Calu3 (cell line): ENCODE data around the gene SUMO3. TPM values are rescaled to one million over a fixed set of nuclear protein-coding genes. Genes with fewer than 3 reads are reported as not detected.

ENCODE experiments used
- BruUV-seq: library from RNA; stranded (reverse); fragments of 400-500 nt; replicated peaks from 2 replicates; lab custom pipeline; 2021; lab: Mats Ljungman, UMichigan
- CTCF ChIA-PET: fragments of 300-600 bp; sonication (Branson Sonifier 250); formaldehyde crosslinking; loops from one replicate; lab custom pipeline; 2022; ENCODE audit warnings: antibody characterized with exemption; lab: Charles Lee
- DNase-seq: peaks from one replicate; pipeline ENCODE4 v3.0.0; 2022
- H3K27ac Mint-ChIP-seq: one replicate; pipeline ENCODE4 v1.8.0; 2022; ENCODE audit warnings: mixed read lengths; ENCODE audit not compliant: unreplicated experiment
- H3K27me3 Mint-ChIP-seq: one replicate; pipeline ENCODE4 v1.8.0; 2022; ENCODE audit warnings: mixed read lengths; ENCODE audit not compliant: unreplicated experiment
- H3K36me3 Mint-ChIP-seq: one replicate; pipeline ENCODE4 v1.8.0; 2022; ENCODE audit warnings: mild to moderate bottlenecking, moderate library complexity, mixed read lengths; ENCODE audit not compliant: insufficient read depth, unreplicated experiment
- H3K4me1 Mint-ChIP-seq: one replicate; pipeline ENCODE4 v1.8.0; 2022; ENCODE audit warnings: mild to moderate bottlenecking, low read depth, mixed read lengths; ENCODE audit not compliant: unreplicated experiment
- H3K4me3 Mint-ChIP-seq: one replicate; pipeline ENCODE4 v1.8.0; 2022; ENCODE audit warnings: mild to moderate bottlenecking, low read depth, moderate library complexity, mixed read lengths; ENCODE audit not compliant: unreplicated experiment
- H3K9me3 Mint-ChIP-seq: one replicate; pipeline ENCODE4 v1.8.0; 2022; ENCODE audit warnings: low read depth, mixed read lengths; ENCODE audit not compliant: unreplicated experiment
- intact Hi-C: fragments of 100-400 bp; cut with micrococcal nuclease; formaldehyde crosslinking; loops from one replicate; pipeline ENCODE4 v1.10.0; 2022; ENCODE audit not compliant: unreplicated experiment
- total RNA-seq: library from RNA; stranded (reverse); gene quantifications from 2 replicates; pipeline ENCODE4 v1.2.3, GENCODE V29; 2022
- TF ChIP-seq, protein P1 (sequence below): fragments of 200-600 bp; IDR thresholded peaks from one replicate; pipeline ENCODE4 v1.8.0; 2022; ENCODE audit warnings: antibody characterized with exemption; ENCODE audit not compliant: unreplicated experiment

Gene SUMO3
- total RNA-seq, 1 experiment from 2014 or later = 56.7 TPM

- CTCF ChIA-PET = no interaction called here
- Mint-ChIP-seq H3K36me3 (peaks cover 16% of the 10 kb centered on the region), H3K27ac (no peak overlapping the region), H3K27me3 (no peaks in the 10 kb centered on the region), H3K4me3 (no peak overlapping the region), H3K4me1 (no peaks in the 10 kb centered on the region), H3K9me3 (no peaks in the 10 kb centered on the region)
- DNase-seq = no peak
- BruUV-seq = no TSS peak
- intact Hi-C loops = no loop called here
- TF ChIP-seq, protein P1, sequence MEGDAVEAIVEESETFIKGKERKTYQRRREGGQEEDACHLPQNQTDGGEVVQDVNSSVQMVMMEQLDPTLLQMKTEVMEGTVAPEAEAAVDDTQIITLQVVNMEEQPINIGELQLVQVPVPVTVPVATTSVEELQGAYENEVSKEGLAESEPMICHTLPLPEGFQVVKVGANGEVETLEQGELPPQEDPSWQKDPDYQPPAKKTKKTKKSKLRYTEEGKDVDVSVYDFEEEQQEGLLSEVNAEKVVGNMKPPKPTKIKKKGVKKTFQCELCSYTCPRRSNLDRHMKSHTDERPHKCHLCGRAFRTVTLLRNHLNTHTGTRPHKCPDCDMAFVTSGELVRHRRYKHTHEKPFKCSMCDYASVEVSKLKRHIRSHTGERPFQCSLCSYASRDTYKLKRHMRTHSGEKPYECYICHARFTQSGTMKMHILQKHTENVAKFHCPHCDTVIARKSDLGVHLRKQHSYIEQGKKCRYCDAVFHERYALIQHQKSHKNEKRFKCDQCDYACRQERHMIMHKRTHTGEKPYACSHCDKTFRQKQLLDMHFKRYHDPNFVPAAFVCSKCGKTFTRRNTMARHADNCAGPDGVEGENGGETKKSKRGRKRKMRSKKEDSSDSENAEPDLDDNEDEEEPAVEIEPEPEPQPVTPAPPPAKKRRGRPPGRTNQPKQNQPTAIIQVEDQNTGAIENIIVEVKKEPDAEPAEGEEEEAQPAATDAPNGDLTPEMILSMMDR = no peak
Observed at GRCh38 chr21:44856131-44856530, 38.3 kb upstream of the SUMO3 start.

- Mint-ChIP-seq H3K36me3 (peaks cover 13% of the 10 kb centered on the region), H3K4me1 (no peaks in the 10 kb centered on the region)
Observed at GRCh38 chr21:44855572-44855971, 37.7 kb upstream of the SUMO3 start.

DNA sequence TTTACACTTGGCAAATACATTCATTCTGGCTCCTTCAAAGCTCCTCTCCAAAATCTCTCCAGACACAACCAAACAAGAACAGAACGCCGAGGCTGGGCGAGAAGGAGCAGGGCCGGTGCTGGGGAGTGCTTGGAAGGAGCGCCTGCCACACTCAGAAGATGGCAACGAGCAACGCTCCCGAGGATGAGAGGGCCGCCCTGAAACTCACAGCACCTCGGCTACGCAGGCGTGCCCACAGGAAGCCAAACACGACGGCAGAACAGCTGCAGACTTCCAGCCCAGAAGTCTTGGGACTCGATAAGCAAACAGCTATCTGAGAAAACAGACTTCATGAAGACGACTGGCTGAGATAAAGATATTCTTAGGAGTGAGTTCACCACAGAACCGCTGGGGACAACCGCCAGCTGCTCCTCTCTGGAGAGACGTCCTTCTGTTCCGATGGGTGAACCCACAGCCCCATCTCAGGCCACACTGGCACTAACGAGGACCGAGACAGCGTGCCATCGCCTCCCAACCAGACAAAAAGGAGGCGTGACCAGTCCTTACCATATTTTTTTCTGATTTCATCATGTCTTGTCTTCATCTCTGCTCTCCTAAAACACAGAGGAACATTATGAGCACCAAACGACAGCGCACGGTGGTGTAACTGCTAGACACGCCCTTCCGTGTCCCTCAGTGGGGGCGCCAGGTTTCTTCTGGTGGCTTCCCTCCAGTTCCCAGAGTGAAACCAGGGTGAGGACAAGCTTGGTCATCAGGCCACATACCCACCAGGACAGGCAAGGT, 37.0 kb upstream of the SUMO3 start:
- Mint-ChIP-seq H3K27me3 (no peaks in the 10 kb centered on the region), H3K4me3 (no peak overlapping the region), H3K27ac (no peak overlapping the region), H3K9me3 (no peaks in the 10 kb centered on the region), H3K36me3 (peaks cover 18% of the 10 kb centered on the region), H3K4me1 (no peaks in the 10 kb centered on the region)
- TF ChIP-seq, protein P1 = no peak
- intact Hi-C loops = no loop called here
- CTCF ChIA-PET = no interaction called here
- no TSS peak for BruUV-seq
- no peak for DNase-seq

More at GRCh38 chr21:44855572-44855971, 37.7 kb upstream of the SUMO3 start:
- TF ChIP-seq, protein P1 = no peak
- CTCF ChIA-PET = no interaction called here
- no TSS peak for BruUV-seq
- Mint-ChIP-seq H3K9me3 (no peaks in the 10 kb centered on the region), H3K27me3 (no peaks in the 10 kb centered on the region), H3K27ac (no peak overlapping the region), H3K4me3 (no peak overlapping the region)
- DNase-seq = no peak
- intact Hi-C loops = no loop called here

DNA sequence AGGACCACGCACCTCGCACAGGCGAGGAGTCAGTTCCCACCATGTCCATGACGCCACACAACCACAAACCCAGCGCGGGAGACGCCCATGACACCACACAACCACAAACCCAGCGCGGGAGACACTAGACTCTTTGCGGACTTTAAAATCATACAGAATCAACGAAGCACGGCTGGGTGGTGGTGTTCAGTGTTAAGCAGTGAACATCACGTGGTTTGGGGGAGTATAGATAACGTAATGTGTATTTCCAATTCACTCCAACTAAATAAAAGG, 36.5 kb upstream of the SUMO3 start:
- intact Hi-C loops = no loop called here
- no peaks in the 10 kb centered on the region for H3K4me1 Mint-ChIP-seq

More for the DNA sequence above, 36.5 kb upstream of the SUMO3 start:
- Mint-ChIP-seq H3K36me3 (peaks cover 18% of the 10 kb centered on the region), H3K4me3 (no peak overlapping the region), H3K27ac (no peak overlapping the region), H3K27me3 (no peaks in the 10 kb centered on the region), H3K9me3 (no peaks in the 10 kb centered on the region)
- no TSS peak for BruUV-seq
- CTCF ChIA-PET = no interaction called here
- no peak for DNase-seq
- TF ChIP-seq, protein P1 = no peak
